Body of pancreas (tissue), 4 donors: Measurements from ENCODE around the gene COG6. TPM values are rescaled to one million over a fixed set of nuclear protein-coding genes. Genes with fewer than 3 reads are reported as not detected.

Source experiments
- ATAC-seq: fragments of 150-250 bp; one replicate; pipeline ENCODE4 v1.9.1; 2016
- DNase-seq, 4 donors: peaks; one replicate each; pipeline ENCODE4 v3.0.0-alpha.2; 2019
- H3K27ac ChIP-seq, 4 donors: fragments of 200-600 bp; sonication (generic); 1 replicate in 3 of 4; 2 replicates in 1 of 4; pipeline versions ENCODE4 v1.5.1 to v1.6.1; 2016 to 2019; ENCODE audit warnings: mild to moderate bottlenecking in 1 of 4, mixed read lengths in 1 of 4, moderate library complexity in 1 of 4
- H3K27me3 ChIP-seq, 2 donors: fragments of 200-600 bp; sonication (generic); one replicate each; pipeline ENCODE4 v1.6.0; 2016; ENCODE audit warnings: mild to moderate bottlenecking in 1 of 2
- H3K36me3 ChIP-seq, 2 donors: fragments of 200-600 bp; sonication (generic); replicated peaks in 1 of 2; 2 replicates each; pipeline ENCODE4 v1.5.1; 2016; ENCODE audit warnings: low read depth in 2 of 2; ENCODE audit not compliant: insufficient read depth in 1 of 2
- H3K4me1 ChIP-seq: fragments of 200-600 bp; sonication (generic); one replicate; pipeline ENCODE4 v1.6.0; 2016
- H3K4me3 ChIP-seq, 2 donors: fragments of 200-600 bp; sonication (generic); 1 replicate in 1 of 2; 2 replicates in 1 of 2; pipeline ENCODE4 v1.5.1; 2016 to 2019
- H3K9me3 ChIP-seq, 3 donors: fragments of 200-600 bp; sonication (generic); 1 replicate in 2 of 3; 2 replicates in 1 of 3; pipeline ENCODE4 v1.5.1; 2016
- POLR2A ChIP-seq, 3 donors: fragments of 450-650 bp; IDR thresholded peaks; one replicate each; pipeline ENCODE4 v1.6.1; 2016; ENCODE audit warnings: antibody characterized with exemption in 3 of 3, mild to moderate bottlenecking in 2 of 3
- WGBS, 2 donors: methylation state at CpG; one replicate each; pipeline ENCODE4 v1.1.5; 2017; 5-methylcytosine and 5-hydroxymethylcytosine counted together
- intact Hi-C: fragments of 100-400 bp; cut with DNase I; formaldehyde crosslinking; loops from one replicate; pipeline ENCODE4 v1.15.1; 2023
- total RNA-seq, 2 donors: library from RNA; depleted of rRNA; stranded (reverse); fragments of >200 nt; gene quantifications; one replicate each; pipeline ENCODE4 v1.1.0, GENCODE V29; 2016
- TF ChIP-seq, protein P1 (sequence below), 7 experiments: fragments of 450-650 bp in 4 of 7; fragments of 200-600 bp in 3 of 7; sonication (generic) in 3 of 7; IDR thresholded peaks; one replicate each; pipeline ENCODE4 v1.5.1; 2016 to 2019; ENCODE audit warnings: antibody characterized with exemption in 7 of 7

The COG6 gene
- total RNA-seq, 2 donors from 2014 or later, result 13.5 to 17.9 TPM

DNA sequence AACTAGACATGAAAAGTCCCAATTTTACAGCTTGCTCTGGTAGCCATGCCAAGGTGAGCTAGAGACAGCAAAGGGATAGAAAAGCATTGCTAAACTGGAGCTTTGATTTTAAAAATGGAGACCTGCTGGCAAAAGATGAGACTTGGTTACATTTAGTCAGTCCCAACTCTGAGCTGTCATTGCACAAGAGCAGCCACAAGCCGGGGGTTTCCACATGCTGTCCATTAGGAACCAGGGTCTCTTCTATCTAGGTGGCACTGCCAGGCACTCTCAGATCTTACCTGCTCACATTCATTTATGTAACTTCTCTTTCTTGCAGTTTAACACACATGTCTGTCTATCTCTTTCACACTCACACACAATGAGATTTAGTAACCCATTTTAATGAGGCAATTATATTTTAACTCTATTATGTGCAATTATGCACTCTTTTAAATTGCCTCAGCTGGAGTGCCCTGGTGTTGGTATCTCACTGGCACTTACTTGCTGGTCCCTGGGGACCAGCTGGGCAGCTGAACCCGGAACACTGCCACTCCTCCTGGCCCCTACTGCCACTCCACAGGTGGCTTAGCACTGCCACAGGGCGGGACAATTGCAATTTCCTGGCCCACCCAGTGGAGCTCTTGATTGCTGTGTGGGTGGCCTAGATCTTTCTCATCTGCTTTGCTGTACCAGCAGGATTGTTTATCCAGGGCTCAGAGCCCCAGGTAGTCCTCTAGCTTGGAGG, 112.5 kb downstream of the COG6 start:
- Histone ChIP-seq H3K27me3 (no peaks in the 10 kb centered on the region), H3K27ac (no peak overlapping the region), H3K4me1 (peaks cover 6% of the 10 kb centered on the region), H3K36me3 (no peaks in the 10 kb centered on the region), H3K9me3 (no peaks in the 10 kb centered on the region), H3K4me3 (no peak overlapping the region)
- intact Hi-C loops, result no loop called here
- 77 to 84% methylated on average over 3 of the region's 3 CpGs for WGBS, 2 donors
- DNase-seq, result no peak
- no peak for ATAC-seq
- TF ChIP-seq, protein P1, sequence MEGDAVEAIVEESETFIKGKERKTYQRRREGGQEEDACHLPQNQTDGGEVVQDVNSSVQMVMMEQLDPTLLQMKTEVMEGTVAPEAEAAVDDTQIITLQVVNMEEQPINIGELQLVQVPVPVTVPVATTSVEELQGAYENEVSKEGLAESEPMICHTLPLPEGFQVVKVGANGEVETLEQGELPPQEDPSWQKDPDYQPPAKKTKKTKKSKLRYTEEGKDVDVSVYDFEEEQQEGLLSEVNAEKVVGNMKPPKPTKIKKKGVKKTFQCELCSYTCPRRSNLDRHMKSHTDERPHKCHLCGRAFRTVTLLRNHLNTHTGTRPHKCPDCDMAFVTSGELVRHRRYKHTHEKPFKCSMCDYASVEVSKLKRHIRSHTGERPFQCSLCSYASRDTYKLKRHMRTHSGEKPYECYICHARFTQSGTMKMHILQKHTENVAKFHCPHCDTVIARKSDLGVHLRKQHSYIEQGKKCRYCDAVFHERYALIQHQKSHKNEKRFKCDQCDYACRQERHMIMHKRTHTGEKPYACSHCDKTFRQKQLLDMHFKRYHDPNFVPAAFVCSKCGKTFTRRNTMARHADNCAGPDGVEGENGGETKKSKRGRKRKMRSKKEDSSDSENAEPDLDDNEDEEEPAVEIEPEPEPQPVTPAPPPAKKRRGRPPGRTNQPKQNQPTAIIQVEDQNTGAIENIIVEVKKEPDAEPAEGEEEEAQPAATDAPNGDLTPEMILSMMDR (IDR thresholded peaks at IDR 0.05), result no peak
- TF ChIP-seq POLR2A (IDR thresholded peaks at IDR 0.05), result no peak

DNA sequence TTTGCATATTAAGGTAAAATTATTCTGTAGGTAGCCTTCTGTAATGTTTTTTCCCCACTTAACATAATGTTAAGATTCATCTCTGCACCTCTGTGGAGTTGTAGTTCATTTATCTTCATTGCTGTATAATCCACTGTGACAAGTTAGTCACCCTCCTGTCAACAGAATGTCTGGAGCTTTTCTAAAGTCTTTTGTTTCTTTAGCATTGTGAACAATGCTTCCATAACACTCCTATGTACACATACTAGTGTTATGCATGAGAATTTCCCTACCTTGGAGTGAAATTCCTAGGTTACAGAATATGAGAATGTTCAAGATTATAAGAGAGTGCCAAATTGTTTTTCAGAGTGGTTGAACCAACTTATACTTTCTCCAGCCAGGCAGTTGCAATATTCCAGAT, 113.5 kb downstream of the COG6 start:
- ATAC-seq (no peak), DNase-seq (no peak)
- H3K4me1 ChIP-seq, result peaks cover 6% of the 10 kb centered on the region
- H3K27me3 ChIP-seq, result no peaks in the 10 kb centered on the region
- no peaks in the 10 kb centered on the region for H3K36me3 ChIP-seq
- intact Hi-C loops, result no loop called here
- no peaks in the 10 kb centered on the region for H3K9me3 ChIP-seq
- TF ChIP-seq, protein P1 (IDR thresholded peaks at IDR 0.05), result no peak
- no peak for TF ChIP-seq POLR2A (IDR thresholded peaks at IDR 0.05)
- H3K4me3 ChIP-seq, result no peak overlapping the region
- no peak overlapping the region for H3K27ac ChIP-seq

DNA sequence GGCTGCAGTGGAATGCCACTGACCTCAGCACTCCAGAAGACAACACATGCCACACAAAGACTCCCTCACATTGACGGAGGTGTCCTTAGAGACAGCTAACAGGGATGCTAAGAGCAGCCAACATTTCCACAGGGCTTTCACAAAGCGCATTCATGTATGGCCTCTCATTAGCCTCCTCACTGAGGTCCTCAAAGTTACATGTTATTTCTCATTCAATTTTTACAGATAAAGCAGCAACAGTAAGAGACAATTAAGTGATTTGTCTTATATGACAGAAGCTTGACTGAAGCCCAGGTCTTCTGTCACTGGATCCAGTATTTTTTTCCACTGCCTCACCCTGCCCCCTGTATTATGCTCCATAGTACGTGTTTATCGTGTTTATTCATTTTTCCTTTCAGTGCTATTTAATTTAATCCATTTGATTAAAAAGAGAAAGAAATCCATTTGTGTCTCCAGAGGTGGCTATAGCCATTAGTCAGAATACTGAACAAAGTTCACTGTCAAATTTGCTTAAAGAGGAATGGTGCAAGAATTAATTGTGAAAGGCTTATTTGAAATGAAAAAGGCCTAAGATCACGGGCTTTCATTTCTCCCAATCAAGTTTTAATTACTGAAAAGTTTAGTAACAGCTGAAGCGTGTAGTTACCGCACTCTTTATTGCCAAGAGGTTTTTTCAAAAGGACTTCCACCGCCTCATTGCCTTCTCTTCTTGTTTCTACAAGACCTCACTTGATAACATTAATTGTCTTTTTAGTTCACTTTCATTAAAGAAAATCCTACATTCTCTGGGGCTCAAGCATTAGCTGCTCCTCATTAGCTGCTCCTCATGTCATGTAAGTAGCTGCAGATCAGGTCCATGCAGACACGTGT, 115.0 kb downstream of the COG6 start:
- TF ChIP-seq, protein P1 (IDR thresholded peaks at IDR 0.05), result no peak
- TF ChIP-seq POLR2A (IDR thresholded peaks at IDR 0.05), result no peak
- H3K27ac ChIP-seq, result no peak overlapping the region

DNA sequence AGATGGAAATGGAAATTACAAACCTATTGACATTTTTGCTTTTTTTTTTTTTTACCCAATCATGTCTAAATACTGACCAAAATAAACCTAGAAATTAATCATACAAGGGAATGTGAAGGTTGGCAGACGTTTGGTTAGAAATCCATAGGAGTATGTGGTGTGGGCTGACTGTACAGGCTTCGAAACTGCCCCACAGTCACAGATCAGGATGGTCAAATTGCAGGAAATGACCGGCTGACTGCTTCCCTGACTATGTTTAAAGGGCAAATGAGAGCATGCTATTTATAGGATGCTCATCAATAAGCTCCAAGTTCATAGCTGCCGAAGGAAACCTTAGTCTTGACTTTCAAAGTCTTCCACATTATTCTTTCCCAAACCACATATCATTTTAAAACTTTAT, 118.4 kb downstream of the COG6 start:
- H3K4me3 ChIP-seq, result no peak overlapping the region
- WGBS, 2 donors, result 72 to 79% methylated on average over 4 of the region's 4 CpGs
- intact Hi-C loops, result no loop called here

More for the DNA sequence above, 115.0 kb downstream of the COG6 start:
- Histone ChIP-seq H3K4me1 (peaks cover 6% of the 10 kb centered on the region), H3K9me3 (no peaks in the 10 kb centered on the region), H3K4me3 (no peak overlapping the region), H3K36me3 (no peaks in the 10 kb centered on the region), H3K27me3 (no peaks in the 10 kb centered on the region)
- no peak for DNase-seq
- intact Hi-C loops, result no loop called here
- ATAC-seq, result no peak
- WGBS, 2 donors, result 85 to 89% methylated on average over 9 of the region's 9 CpGs

More for the DNA sequence above, 118.4 kb downstream of the COG6 start:
- Histone ChIP-seq H3K27ac (no peak overlapping the region), H3K9me3 (no peaks in the 10 kb centered on the region), H3K4me1 (no peaks in the 10 kb centered on the region), H3K27me3 (no peaks in the 10 kb centered on the region), H3K36me3 (no peaks in the 10 kb centered on the region)
- ATAC-seq, result no peak
- TF ChIP-seq, protein P1 (IDR thresholded peaks at IDR 0.05), result no peak
- no peak for TF ChIP-seq POLR2A (IDR thresholded peaks at IDR 0.05)
- no peak for DNase-seq
